ENCODE measurements around the gene NR3C1.

The NR3C1 gene

GRCh38 chr5:143304836-143305475, 98.5 kb downstream of the NR3C1 start:
- no peak for DNase-seq

DNA sequence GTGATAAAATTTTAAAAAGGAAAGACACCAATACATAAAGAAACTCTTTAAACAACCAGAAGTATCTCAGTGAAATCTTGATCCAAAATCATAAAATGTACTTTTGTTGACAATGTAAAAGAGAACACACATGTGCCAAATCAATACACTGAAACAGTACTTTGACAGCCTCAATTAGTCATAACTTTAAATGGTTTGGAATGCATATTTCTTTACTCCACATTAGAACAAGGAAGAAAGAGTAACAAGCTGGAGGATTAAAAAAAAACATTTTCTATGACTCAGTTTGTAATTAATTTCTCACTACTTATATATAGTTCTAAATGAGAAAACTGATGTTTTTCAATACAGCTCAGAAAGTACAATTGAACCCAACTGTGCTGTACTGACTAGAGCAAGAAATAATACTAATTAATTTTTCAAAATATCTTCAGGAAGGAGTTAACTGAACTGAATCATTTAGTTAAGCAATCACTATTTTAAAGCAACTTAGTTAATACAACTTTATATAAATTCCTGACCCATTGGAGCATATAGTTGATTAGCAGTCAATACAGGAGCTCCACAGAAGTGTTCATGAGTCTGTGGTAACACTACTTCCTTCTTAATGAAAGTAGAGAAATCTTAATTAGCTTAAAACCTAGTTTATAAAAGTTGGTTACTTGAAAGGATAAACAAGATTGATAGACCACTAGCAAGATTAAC, 101.0 kb downstream of the NR3C1 start:
- no peak for DNase-seq

DNA sequence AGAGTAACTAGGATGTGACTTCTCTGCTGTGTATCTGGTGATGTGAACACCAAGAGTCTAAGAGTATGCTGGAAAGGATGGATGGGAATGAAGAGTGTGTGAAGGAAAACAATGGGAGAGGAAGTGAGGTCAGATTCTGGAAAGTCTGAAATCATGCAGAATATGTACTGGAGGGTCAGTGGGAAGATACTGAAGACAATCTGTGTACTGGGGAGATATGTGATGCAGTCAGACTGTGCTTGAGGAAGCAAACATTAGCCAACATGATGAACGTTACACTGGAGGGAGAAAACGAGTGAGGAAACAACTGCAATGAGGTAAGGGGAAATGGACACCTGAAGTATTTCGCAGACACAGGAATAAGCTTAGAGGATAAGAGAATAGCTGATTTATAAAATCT, 105.7 kb downstream of the NR3C1 start:
- no peak for DNase-seq

DNA sequence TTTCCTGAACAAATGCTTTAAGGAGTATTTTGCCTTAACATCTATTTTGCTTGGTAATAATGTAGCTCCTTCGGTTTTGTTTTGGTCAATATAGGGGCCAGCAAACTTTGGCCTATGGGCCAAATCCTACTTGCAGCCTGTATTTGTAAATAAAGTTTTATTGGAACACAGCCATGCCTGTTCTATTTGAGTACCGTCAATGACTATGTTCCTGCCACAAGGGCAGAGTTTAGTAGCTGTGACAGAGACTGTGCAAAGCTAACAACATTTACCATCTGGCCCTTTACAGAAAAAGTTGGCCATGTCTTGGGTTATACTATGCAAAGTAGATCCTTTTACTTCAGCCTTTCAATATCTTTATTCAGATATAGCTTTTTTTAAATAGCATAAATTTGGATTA, 113.4 kb downstream of the NR3C1 start:
- DNase-seq, result no peak

DNA sequence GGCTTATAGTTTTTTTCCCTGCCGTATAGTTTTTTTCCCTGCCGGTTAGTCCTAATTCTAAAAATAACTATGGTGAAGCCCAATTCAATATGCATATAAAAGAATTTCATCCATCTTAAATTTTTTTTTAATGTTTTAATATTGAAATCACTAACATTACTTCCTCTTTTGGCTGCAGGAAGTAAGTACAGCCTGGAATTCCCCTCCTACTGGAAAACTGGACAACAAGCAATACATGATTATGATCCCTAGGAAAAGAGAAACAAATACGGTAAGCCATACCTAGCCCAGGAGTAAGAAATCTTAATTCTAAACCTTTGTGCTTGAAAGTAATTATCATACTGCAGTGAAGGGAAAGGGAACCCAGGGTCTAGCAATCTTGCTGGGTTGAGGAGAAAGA, 119.0 kb downstream of the NR3C1 start:
- no peak for DNase-seq

DNA sequence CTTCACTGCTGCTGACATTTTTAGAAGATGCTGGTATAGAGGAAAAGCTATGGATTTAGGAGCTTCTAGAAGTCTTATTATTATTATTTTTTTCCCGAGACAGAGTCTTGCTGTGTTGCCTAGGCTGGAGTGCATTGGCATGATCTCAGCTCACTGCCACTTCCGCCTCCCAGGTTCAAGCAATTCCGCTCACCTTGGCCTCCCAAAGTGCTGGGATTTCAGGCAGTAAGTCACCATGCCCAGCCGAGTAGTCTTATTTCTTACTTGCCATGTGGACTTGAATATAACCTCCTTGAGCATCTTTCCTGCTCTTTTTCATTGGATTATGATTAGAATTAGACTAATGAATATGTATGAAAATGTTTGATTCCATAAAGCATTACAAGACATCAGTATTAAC, 119.5 kb downstream of the NR3C1 start:
- DNase-seq, result no peak

DNA sequence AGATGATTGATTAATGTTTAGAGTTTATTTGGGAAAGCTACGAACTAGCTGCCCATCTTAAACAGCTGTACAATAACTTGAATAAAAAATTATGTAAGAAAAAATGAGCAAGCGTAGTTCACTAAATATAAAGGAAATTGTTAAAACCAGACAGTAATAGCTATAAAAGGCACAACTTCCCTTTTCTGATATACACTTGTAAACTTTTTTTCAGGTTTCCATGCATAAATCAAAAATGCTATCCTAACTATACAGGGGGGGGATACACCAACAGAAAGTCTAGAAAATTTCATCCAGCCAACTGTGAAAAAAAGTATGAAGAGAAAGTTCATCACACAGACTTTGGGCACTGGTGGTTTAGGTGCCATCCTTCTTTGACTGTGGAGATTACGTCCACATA, 122.3 kb downstream of the NR3C1 start:
- no peak for DNase-seq

DNA sequence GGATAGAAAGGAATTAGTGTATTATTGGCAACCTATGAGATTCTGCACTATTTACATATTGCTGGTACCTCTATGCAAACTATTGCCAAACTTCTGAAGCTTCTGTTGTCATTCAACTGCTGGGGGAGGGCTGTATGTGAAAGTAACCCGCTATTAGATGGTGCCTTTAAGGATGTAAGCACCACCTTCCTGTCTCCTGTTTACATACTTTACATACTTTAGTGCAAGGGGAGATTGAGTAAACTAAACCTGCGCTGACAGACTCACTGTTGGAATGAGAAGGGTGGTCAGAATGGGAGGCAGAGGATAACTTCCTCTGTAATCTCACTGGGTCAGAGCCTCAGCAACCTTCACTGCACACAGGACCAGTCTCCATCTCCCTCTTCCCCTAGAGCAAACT, 123.8 kb downstream of the NR3C1 start:
- no peak for DNase-seq

GRCh38 chr5:143277536-143277935, 126.0 kb downstream of the NR3C1 start:
- no peak for DNase-seq

DNA sequence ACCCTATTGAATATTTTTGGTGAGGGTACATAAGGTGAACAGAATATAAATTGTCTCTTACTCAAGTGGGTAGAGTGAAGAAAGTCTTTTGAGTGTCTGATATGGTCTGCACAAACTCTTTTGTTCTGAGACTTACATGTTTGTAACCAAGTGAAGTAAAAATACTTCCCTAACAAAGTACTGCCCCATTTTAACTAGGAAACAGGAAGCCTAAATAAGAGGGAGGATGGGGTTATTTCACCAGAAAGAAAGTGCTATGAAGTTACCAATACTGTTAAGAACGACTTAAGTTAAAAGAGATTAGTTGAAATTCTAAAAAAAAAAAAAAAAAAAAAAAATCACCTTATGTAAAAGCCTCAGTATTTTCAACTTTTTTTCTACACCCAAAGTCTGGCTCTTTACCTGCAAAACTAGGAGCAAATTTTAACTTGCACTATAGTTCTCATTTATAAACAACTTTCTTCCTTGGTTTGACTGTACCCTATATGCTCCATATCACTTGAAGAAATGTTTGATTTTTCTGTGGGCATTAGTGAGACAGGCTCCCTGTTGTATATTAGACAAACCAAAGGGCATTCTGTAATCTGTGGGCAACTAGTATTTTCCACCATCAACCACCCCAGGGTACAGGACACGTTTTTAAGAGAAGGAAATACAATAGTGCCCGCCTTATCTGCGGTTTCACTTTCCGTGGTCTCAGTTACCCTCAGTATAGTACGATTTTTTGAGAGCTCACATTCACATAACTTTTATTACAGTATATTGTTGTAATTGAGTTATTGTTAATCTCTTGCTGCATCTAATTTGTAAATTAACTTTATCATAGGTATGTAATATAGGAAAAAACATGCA, 127.7 kb downstream of the NR3C1 start:
- DNase-seq, result no peak

DNA sequence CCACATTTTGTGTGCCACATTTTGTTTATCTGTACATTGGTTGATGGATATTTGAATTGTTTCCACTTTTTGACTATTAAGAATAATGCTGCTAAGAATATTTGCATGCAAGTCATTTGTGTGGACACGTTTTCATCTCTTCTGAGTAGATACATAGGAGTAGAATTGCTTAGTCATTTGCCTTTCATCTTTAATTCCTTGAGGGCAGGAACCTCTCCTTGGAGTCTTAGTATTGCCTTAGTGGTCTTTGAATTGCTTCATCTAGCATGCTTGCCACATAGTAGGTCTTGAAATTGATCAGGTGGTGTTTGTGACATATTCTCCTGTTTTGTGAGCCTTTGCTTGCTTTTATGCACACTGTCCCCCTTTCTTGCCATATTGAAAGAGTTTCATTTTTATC, 128.5 kb downstream of the NR3C1 start:
- DNase-seq, result no peak

- DNase-seq, result no peak
Observed at GRCh38 chr5:143271431-143271830, 132.1 kb downstream of the NR3C1 start.

- DNase-seq, result no peak
Observed at GRCh38 chr5:143268388-143268787, 135.1 kb downstream of the NR3C1 start.

DNA sequence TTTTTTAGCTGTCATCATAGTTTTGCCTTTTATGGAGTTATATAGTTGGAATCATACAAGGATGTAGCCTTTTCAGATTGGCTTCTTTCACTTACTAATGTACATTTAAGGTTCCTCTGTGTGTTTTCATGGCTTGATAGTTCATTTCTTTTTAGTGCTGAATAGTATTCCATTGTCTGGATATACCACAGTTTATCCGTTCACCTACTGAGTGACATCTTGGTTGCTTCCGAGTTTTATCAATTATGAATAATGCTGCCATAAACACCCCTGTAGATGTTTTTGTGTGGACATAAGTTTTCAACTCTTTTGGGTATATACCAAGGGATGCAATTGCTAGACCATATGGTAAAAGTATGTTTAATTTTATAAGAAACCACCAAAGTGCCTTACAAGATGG, 136.3 kb downstream of the NR3C1 start:
- no peak for DNase-seq

- no peak for DNase-seq
Observed at GRCh38 chr5:143265995-143266394, 137.5 kb downstream of the NR3C1 start.

GRCh38 chr5:143263272-143263810, 140.1 kb downstream of the NR3C1 start:
- no peak for DNase-seq

DNA sequence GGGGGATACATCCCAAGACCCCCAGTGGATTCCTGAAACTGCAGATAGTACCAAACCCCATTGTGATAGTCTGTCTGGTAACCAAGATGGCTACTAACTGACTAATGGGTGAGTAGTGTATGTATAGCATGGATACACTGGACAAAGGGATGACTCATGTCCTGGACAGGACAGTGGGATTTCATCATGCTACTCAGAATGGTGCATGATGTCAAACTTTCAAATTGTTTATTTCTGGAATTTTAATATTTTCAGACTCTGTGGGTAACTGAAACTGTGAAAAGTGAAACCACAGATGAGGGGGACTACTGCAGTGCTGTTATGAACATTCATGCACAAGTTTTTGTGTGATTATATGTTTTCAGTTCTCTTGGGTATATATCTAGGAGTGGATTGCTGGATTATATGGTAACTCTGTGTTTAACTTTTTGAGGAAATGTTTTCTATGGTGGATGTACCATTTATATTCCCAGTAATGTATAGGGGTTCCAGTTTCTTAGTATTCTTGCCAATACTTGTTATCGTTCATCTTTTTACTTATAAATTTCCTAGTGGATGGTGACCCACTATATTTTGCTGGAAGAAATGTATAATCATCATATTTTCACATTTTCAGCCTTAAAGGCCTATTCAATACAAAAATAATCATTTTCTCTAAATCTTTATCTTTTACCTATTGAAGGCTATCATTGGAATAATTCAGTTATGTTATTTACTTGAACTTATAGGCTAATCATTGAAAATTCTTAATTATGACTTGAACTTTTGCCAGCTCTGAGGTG, 140.9 kb downstream of the NR3C1 start:
- no peak for DNase-seq

GRCh38 chr5:143261748-143262392, 141.6 kb downstream of the NR3C1 start:
- no peak for DNase-seq

DNA sequence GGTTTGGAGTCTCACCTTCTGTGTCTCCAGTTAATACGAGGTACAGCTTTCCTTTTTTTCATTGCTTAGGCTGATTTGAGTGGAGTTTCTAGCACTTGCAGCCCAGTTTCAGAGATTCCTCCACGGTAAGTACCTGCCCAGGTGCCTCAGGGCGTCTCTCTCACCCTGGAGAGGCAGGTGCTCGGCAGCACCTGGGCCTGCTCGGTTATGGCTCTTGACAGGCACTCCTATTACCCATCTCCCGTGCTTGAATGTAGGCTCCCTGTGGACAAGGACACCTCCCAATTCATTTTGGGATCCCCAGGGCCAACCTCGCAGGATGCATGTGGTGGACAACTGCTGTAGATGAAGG, 144.3 kb downstream of the NR3C1 start:
- no peak for DNase-seq

- DNase-seq, result no peak
Observed at GRCh38 chr5:143258559-143259253, 144.8 kb downstream of the NR3C1 start.

GRCh38 chr5:143254819-143255218, 148.7 kb downstream of the NR3C1 start:
- DNase-seq, result no peak

DNA sequence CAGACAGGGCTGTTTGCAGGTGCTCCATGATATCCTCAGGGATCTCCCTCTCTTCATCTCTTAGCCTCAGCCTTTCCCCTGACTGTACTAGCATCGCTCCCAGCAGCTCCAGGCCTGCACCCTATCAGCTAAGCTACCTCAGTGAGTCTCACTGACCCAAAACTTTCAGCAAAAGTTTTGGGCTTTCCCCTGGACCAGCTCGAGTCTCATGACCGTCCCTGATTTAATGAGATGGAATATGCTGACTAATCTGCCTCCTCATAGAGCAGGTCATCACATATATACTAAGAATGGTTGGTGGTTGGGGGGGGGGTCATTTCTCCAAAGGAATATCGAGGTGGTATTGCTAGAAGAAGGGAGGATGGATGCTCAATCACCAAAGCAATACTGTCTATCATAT, 151.5 kb downstream of the NR3C1 start:
- no peak for DNase-seq

Data from activated CD4-positive, CD25-positive, alpha-beta regulatory T cell (primary cell).